ENCODE results near the gene SDHB.

SDHB gene

DNA sequence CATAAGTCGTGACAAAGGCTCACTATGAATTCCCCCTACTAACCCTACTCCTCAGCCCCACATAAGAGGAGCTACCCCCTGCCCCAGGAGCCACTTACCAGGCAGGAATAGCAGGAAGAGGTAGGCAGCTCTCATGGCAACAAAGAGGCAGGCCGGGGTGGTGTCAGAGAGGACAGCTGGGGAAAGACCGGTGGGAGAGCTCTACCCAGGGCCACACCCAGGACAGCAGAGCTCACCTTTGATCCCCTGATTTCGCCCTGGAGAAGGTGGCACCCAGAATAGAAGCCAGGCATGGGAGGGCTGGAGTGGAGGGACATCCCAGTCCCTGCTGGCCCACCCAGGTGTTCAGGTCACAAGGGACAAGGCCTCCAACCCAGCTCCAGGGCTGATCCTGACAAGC is 75.7 kb downstream of the SDHB start:
- Histone ChIP-seq H3K27ac (peak overlapping the region in 13 of 21 experiments; percentile 2 to 89 (median 78)), H3K4me3 (no peak overlapping the region)

DNA sequence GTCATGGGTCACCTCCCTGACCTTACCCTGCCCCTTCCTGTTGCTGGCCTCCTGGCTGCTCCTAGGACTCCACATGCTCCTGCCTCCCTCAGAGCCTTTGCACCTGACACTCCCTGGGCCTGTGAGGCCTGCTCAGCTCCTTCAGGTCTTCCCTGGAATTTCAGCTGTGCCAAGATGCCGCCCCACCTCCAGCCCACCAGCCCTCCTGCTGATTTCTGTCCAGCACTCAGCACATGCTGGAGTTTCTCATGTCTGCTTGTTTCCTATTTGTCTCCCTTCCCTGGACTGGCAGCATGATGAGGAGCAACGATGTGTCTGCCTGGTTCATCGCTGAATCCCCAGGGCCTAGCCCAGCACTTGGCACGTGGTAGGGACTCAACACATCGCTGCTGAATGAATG is 76.5 kb downstream of the SDHB start:
- Histone ChIP-seq H3K4me3 (no peak overlapping the region), H3K27ac (peak overlapping the region in 3 of 21 experiments; percentile 2 to 89 (median 85))

DNA sequence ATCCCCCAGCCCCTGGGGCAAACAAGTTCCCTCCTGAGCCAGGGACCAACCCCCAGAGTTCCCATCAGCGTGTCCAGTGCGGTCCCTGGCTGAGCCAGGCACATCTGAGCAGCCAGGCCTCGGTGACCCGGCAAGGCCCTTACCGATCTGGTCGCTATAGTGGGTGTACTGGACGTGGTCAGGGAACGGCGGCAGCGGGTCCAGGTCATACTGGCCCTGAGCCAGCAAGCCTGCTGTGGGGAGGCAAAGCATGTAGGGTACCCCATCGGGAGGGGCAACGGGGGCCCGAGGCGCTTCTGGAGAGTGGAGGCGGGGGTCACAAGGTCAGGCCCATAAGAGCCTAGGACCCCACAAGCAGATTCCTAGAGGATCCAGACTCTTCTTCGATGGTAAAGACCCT is 76.9 kb downstream of the SDHB start:
- no peak overlapping the region for H3K4me3 ChIP-seq
- H3K27ac ChIP-seq, result peak overlapping the region in 2 of 21 experiments; percentile 43 to 47

DNA sequence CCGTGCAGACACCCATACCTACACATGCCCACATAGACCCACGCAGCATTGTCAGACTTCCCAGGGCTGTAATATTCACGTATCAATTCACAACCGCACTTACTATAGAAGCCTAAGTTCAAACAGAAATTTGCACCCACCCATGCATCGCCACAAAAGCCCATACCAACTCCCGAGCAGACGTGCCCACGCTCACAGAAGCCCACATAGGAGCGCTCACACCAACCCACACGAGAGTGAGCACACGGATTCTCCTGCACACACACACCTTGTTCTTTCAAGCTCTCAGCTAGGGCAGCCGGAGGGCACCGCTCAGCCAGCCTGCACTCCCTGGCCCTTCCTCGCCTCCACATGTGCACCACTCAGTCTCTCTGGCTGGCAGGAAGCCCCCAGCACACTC is 78.0 kb downstream of the SDHB start:
- no peak overlapping the region for H3K4me3 ChIP-seq
- peak overlapping the region in 5 of 21 experiments; percentile 12 to 45 (median 28) for H3K27ac ChIP-seq

DNA sequence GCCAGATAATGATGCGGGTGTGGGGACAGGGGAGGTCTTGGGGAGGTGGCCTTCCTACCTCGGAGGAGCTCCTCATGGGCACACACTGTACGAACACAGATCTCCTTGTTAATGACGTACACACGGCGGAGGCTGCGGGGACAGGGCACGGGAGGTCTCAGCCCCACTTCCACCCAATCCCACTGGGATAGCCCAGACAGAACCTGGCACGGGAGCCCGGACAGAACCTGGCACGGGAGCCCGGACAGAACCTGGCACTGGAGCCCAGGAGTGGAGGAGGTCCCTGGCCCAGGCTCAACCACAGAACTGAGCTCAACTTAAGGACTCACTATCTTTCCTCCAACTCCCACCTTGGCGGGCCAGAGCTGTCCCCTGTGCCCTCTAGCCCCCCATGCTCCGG is 78.6 kb downstream of the SDHB start:
- no peak overlapping the region for H3K27ac ChIP-seq
- H3K4me3 ChIP-seq, result no peak overlapping the region

DNA sequence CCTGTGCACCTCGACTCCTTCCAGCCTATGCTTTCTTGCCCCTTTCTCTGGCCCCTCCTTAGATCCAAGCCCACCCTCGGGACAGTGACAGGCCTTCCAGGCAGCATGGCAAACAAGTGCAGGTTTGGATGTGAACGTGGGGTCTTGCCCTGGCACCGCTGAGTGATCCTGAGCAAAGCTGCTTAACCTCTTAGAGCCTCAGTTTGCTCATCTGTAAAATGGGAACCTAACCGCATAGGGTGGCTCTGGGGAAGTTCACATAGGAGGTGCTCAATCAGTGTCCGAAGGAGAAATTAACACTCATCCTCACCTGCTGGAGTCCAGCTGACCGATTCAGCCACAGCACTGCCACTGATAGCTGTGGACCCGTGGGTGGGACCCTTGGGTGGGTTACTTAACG is 80.6 kb downstream of the SDHB start:
- H3K27ac ChIP-seq, result no peak overlapping the region

DNA sequence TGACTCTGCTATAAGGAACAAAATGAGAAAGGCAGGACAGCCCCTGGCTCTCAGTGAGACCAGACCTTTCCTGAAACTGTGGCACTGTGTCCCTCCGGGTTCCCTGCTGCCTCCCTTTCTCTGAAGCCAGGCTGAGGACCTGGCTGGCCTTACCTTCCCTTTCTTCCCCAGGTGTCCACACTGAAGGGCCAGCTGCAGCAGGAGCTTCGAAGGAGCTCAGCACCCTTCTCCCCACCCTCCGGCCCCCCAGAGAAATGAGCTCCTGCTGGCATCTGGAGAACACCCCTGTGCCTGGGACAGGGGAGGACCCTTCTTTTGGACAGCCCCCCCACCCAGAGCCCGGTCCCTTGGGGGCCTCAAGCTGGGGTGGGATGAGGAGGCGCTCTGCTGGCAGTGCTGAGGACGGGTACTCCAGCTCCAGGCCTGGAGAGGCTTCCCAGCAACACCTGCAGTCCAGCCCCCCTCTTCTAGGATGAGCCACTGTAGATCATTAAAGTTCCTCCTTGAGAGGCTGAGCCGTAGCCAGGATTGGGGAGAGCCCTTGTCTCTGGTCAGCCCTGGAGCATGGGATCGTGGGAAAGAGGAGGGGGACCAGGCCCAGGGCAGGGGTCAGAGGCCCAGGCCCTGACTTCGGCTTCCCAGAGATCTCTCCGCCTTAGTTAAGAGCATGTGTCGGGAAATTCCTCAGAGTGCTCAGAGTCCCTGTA is 81.5 kb downstream of the SDHB start:
- H3K27ac ChIP-seq, result peak overlapping the region in 1 of 21 experiments; percentile 38
- no peak overlapping the region for H3K4me3 ChIP-seq

More for the DNA sequence above, 80.6 kb downstream of the SDHB start:
- no peak overlapping the region for H3K4me3 ChIP-seq

DNA sequence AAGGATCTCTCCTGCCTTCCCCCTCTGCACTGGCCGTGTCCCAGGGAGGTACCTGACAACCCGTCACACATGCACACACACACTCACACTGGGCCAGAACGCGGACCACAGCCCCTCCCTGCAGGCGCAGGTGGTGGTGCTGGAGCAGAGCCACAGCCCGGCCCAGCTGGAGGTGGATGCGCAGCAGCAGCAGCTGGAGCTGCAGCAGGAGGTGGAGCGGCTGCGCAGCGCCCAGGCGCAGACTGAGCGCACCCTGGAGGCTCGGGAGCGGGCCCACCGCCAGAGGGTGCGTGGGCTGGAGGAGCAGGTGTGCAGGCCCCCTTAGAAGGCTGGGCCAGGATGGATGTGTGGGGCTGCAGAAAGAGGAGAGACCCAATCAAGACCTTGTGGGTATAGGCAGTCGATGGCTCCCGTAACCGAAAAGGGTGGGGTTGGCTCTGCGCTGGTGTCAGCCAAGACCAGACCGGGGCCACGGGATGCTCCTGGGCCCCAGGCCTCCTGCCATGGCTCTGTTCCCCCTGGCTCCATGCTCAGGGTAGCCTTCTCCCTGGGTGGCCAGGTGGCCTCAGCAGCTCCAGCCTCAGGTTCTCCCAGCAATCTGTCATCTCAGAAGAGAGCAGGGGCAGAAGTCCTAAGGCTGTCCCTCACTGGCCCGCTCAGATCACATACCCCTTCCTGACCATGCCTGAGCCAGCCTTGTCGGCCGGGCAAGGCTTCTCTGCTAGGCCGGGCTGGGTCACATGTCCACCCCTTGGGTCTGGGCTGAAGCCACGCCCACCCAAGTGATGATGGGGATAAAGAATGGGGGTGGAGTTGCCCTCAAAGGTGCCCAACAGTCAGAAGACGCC is 82.3 kb downstream of the SDHB start:
- H3K27ac ChIP-seq, result no peak overlapping the region
- no peak overlapping the region for H3K4me3 ChIP-seq

DNA sequence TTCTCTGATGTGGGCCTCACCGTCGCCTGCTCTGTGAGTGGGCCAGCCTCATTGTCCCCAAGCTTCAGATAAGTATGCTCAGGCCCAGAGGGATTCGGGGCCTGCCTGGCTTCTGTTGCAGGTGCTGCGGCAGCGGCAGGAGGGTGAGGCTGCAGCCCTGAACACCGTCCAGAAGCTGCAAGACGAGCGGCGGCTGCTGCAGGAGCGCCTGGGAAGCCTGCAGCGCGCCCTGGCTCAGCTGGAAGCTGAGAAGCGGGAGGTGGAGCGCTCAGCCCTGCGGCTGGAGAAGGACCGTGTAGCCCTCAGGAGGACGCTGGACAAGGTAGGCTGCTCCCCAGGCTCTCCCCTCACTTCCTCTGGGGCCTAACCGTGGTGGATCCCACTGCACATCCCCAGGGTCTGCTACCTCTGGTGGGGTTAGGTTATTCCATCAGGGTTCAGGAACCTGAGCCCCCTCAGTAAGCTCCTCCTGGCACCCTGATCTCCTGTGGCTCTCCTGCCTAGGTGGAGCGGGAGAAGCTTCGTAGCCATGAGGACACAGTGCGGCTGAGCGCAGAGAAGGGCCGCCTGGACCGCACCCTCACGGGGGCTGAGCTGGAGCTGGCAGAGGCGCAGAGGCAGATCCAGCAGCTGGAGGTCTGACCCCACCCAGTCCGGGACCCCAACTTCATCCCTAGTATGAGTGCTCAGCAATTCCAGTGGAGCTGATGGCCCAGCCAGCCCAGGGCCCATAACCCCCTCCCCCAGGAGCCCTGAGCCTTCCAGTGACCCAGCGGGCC is 83.5 kb downstream of the SDHB start:
- Histone ChIP-seq H3K4me3 (no peak overlapping the region), H3K27ac (no peak overlapping the region)

DNA sequence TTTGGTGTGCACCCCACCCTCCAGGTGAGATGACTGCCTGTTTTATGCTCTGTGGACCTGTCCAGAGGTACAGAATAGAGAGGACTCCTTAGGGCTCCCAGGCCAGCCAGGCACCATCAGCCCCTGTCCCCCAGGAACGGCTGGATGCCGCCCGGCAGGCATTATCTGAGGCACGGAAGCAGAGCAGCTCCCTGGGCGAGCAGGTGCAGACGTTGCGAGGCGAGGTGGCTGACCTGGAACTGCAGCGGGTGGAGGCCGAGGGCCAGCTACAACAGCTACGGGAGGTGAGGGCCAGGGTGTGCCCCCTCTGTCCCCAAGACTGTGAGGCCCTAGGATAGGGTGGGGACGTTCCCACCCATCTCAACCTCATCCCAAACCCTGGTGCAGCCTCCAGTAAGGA is 84.2 kb downstream of the SDHB start:
- no peak overlapping the region for H3K4me3 ChIP-seq
- H3K27ac ChIP-seq, result no peak overlapping the region

DNA sequence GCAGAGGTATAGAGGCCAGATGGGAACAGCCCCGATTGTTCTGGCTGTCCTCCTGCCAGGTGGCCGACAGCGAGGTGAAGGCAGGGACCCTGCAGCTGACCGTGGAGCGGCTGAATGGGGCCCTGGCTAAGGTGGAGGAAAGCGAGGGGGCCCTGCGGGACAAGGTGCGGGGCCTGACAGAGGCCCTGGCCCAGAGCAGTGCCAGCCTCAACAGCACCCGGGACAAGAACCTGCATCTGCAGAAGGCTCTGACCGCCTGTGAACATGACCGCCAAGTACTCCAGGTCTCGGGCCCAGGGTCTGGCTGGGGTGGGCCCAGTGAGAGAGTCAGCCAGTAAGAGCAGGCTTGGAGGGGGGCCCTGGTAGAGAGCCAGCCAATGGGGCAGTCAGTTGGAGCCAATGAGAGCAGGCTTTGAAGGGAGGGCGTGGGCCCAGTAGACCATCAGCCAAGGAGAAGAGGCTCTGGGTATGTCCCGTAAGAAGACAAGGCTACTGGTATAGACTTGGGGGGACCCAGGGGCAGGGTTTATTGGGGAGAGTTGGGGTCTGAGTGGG is 84.7 kb downstream of the SDHB start:
- no peak overlapping the region for H3K4me3 ChIP-seq
- H3K27ac ChIP-seq, result no peak overlapping the region

Data from skin epidermis (tissue), 12 donors.